Tibial nerve (tissue), 4 donors: ENCODE measurements around the gene KREMEN1. TPM values are rescaled to one million over a fixed set of nuclear protein-coding genes. Genes with fewer than 3 reads are reported as not detected.
A peak's percentile ranks its signal among the peaks of the same experiment; 100 is the strongest.

Source experiments
- DNase-seq, 2 donors: peaks; one replicate each; pipeline ENCODE4 v3.0.0-alpha.2; 2019; ENCODE audit warnings: low spot score in 2 of 2
- H3K27ac ChIP-seq, 4 donors: fragments of 200-600 bp; sonication (generic) in 3 of 4; one replicate each; pipeline ENCODE4 v1.5.1; 2017 to 2019; ENCODE audit warnings: mild to moderate bottlenecking in 1 of 4
- H3K27me3 ChIP-seq, 2 donors: fragments of 200-600 bp; sonication (generic) in 1 of 2; one replicate each; pipeline versions ENCODE4 v1.5.1 to v1.6.0; 2017 to 2019
- H3K36me3 ChIP-seq, 3 donors: fragments of 200-600 bp; sonication (generic); one replicate each; pipeline ENCODE4 v1.5.1; 2018 to 2019
- H3K4me1 ChIP-seq, 4 donors: fragments of 200-600 bp; sonication (generic) in 3 of 4; one replicate each; pipeline ENCODE4 v1.5.1; 2017 to 2019
- H3K4me3 ChIP-seq, 4 donors: fragments of 200-600 bp; sonication (generic) in 3 of 4; one replicate each; pipeline ENCODE4 v1.5.1; 2017 to 2019; ENCODE audit warnings: mild to moderate bottlenecking in 1 of 4, moderate library complexity in 1 of 4
- H3K9me3 ChIP-seq, 4 donors: fragments of 200-600 bp; sonication (generic) in 3 of 4; one replicate each; pipeline ENCODE4 v1.5.1; 2017 to 2019
- CTCF ChIP-seq, 5 experiments: fragments of 200-600 bp in 3 of 5; fragments of 450-650 bp in 2 of 5; sonication (generic) in 3 of 5; IDR thresholded peaks; one replicate each; pipeline ENCODE4 v1.5.1; 2016 to 2019; ENCODE audit warnings: antibody characterized with exemption in 5 of 5, mild to moderate bottlenecking in 3 of 5, moderate library complexity in 2 of 5
- EP300 ChIP-seq, 2 donors: sonication (generic); formaldehyde crosslinking; IDR thresholded peaks; one replicate each; pipeline ENCODE4 v1.6.1; 2017; ENCODE audit warnings: antibody characterized with exemption in 2 of 2, mild to moderate bottlenecking in 1 of 2
- POLR2A ChIP-seq, 2 donors: fragments of 450-650 bp; IDR thresholded peaks; one replicate each; pipeline ENCODE4 v1.6.1; 2017; ENCODE audit warnings: antibody characterized with exemption in 2 of 2, mild to moderate bottlenecking in 2 of 2, moderate library complexity in 2 of 2
- WGBS, 2 donors: methylation state at CpG; one replicate each; pipeline ENCODE4 v1.1.5; 2018; 5-methylcytosine and 5-hydroxymethylcytosine counted together
- total RNA-seq, 4 donors: library from RNA; depleted of rRNA; stranded (reverse); fragments of >200 nt; gene quantifications; one replicate each; pipeline ENCODE4 v1.1.0, GENCODE V29; 2016

The KREMEN1 gene
- total RNA-seq, 4 donors from 2014 or later, result 5.4 to 15.1 (median 12.9) TPM

- Histone ChIP-seq H3K4me3 (no peak overlapping the region), H3K27me3 (no peaks in the 10 kb centered on the region), H3K4me1 (no peaks in the 10 kb centered on the region), H3K27ac (no peak overlapping the region), H3K9me3 (no peaks in the 10 kb centered on the region), H3K36me3 (peaks cover 0 to 7% (median 0%) of the 10 kb centered on the region in 3 donors)
- DNase-seq, result no peak
- TF ChIP-seq EP300 (IDR thresholded peaks at IDR 0.05), result no peak
- TF ChIP-seq CTCF (IDR thresholded peaks at IDR 0.05), result no peak
- no peak for TF ChIP-seq POLR2A (IDR thresholded peaks at IDR 0.05)
- WGBS, 2 donors, result 49 to 55% methylated on average over 2 of the region's 2 CpGs
These were observed 32.6 kb downstream of the KREMEN1 start for GRCh38 chr22:29105468-29105867.

GRCh38 chr22:29106839-29107238 is 34.0 kb downstream of the KREMEN1 start:
- no peaks in the 10 kb centered on the region for H3K4me1 ChIP-seq
- WGBS, 2 donors, result 27 to 34% methylated on average over 4 of the region's 4 CpGs
- DNase-seq, result no peak
- no peak overlapping the region for H3K4me3 ChIP-seq
- TF ChIP-seq CTCF (IDR thresholded peaks at IDR 0.05), result no peak
- no peak for TF ChIP-seq POLR2A (IDR thresholded peaks at IDR 0.05)
- no peak for TF ChIP-seq EP300 (IDR thresholded peaks at IDR 0.05)
- H3K27me3 ChIP-seq, result no peaks in the 10 kb centered on the region
- H3K36me3 ChIP-seq, result peaks cover 0 to 6% (median 0%) of the 10 kb centered on the region in 3 donors
- no peaks in the 10 kb centered on the region for H3K9me3 ChIP-seq
- no peak overlapping the region for H3K27ac ChIP-seq

GRCh38 chr22:29108137-29108536 is 35.3 kb downstream of the KREMEN1 start:
- Histone ChIP-seq H3K4me1 (peaks cover 0 to 9% (median 0%) of the 10 kb centered on the region in 4 donors), H3K36me3 (no peaks in the 10 kb centered on the region), H3K4me3 (no peak overlapping the region), H3K27me3 (no peaks in the 10 kb centered on the region), H3K27ac (no peak overlapping the region), H3K9me3 (no peaks in the 10 kb centered on the region)
- DNase-seq, result no peak
- WGBS, 2 donors, result 92 to 100% methylated on average over 5 of the region's 5 CpGs
- TF ChIP-seq EP300 (IDR thresholded peaks at IDR 0.05), result no peak
- TF ChIP-seq POLR2A (IDR thresholded peaks at IDR 0.05), result no peak
- no peak for TF ChIP-seq CTCF (IDR thresholded peaks at IDR 0.05)

GRCh38 chr22:29109822-29110221 is 37.0 kb downstream of the KREMEN1 start:
- Histone ChIP-seq H3K4me3 (no peak overlapping the region), H3K27ac (no peak overlapping the region), H3K4me1 (peaks cover 0 to 19% (median 0%) of the 10 kb centered on the region in 4 donors), H3K9me3 (no peaks in the 10 kb centered on the region), H3K27me3 (no peaks in the 10 kb centered on the region), H3K36me3 (no peaks in the 10 kb centered on the region)
- no peak for DNase-seq
- WGBS, 2 donors, result 53 to 57% methylated on average over 4 of the region's 4 CpGs
- TF ChIP-seq EP300 (IDR thresholded peaks at IDR 0.05), result no peak

- no peaks in the 10 kb centered on the region for H3K9me3 ChIP-seq
- no peaks in the 10 kb centered on the region for H3K27me3 ChIP-seq
- peaks cover 0 to 21% (median 0%) of the 10 kb centered on the region in 4 donors for H3K4me1 ChIP-seq
- no peak overlapping the region for H3K4me3 ChIP-seq
- TF ChIP-seq POLR2A (IDR thresholded peaks at IDR 0.05) (no peak), CTCF (IDR thresholded peaks at IDR 0.05) (no peak), EP300 (IDR thresholded peaks at IDR 0.05) (no peak)
- no peak for DNase-seq
- 93 to 94% methylated on average over 3 of the region's 3 CpGs for WGBS, 2 donors
- H3K36me3 ChIP-seq, result no peaks in the 10 kb centered on the region
- no peak overlapping the region for H3K27ac ChIP-seq
These were observed 38.1 kb downstream of the KREMEN1 start for GRCh38 chr22:29110946-29111345.

GRCh38 chr22:29112121-29112520 is 39.3 kb downstream of the KREMEN1 start:
- H3K4me3 ChIP-seq, result no peak overlapping the region
- H3K4me1 ChIP-seq, result peaks cover 0 to 22% (median 0%) of the 10 kb centered on the region in 4 donors
- H3K36me3 ChIP-seq, result no peaks in the 10 kb centered on the region
- H3K9me3 ChIP-seq, result no peaks in the 10 kb centered on the region
- peak overlapping the region in 2 of 4 donors; percentile 48 to 75 for H3K27ac ChIP-seq
- WGBS, 2 donors, result 74 to 81% methylated on average over 3 of the region's 3 CpGs
- DNase-seq, result no peak
- TF ChIP-seq EP300 (IDR thresholded peaks at IDR 0.05) (no peak), POLR2A (IDR thresholded peaks at IDR 0.05) (no peak), CTCF (IDR thresholded peaks at IDR 0.05) (no peak)
- no peaks in the 10 kb centered on the region for H3K27me3 ChIP-seq
